NCI-H146 treated with DMSO at 0.1 percent for 48 hours (cell line): Measurements from ENCODE around the gene CARS2.
"Not testable (repeated sequence)": the region's sequence is repeated elsewhere in the genome, so short reads cannot be mapped to it uniquely, and the experiment has no call there.

Experiments used
- DNase-seq: peaks from one replicate; lab custom pipeline; 2025; ENCODE audit not compliant: unreplicated experiment; lab: John Stamatoyannopoulos, UW

CARS2 gene

GRCh38 chr13:110712081-110712848 lies 6.3 kb upstream of the CARS2 start:
- DNase-seq = peak; percentile 90

DNA sequence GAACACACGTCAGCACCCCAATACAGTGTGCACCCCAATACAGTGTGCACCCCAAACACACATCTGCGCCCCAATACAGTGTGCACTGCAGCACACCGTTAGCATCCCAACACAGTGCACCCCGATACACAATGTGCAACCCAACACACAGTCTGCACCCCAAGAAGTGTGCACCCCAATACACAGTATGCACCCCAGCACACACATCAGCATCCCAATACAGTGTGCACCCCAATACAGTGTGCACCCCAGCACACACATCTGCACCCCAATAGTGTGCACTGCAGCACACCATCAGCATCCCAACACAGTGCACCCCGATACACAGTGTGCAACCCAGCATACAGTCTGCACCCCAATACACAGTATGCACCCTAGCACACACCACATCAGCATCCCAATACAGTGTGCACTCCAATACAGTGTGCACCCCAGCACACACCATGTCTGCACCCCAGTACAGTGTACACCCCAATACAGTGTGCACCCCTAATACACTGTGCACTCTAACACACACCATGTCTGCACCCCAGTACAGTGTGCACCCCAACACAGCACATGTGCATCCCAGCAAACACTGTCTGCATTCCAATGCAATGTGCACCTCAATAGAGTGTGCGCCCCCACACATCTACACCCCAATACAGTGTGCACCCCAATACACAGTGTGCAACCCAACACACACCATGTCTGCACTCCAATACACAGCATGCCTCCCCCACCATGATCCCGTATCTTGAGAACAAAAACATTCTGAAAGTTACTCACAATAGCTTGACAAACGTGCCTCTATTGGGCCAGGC lies 855 bp upstream of the CARS2 start:
- DNase-seq = no peak

- DNase-seq = no peak
Measured at GRCh38 chr13:110705356-110705825, 525 bp downstream of the CARS2 start.

DNA sequence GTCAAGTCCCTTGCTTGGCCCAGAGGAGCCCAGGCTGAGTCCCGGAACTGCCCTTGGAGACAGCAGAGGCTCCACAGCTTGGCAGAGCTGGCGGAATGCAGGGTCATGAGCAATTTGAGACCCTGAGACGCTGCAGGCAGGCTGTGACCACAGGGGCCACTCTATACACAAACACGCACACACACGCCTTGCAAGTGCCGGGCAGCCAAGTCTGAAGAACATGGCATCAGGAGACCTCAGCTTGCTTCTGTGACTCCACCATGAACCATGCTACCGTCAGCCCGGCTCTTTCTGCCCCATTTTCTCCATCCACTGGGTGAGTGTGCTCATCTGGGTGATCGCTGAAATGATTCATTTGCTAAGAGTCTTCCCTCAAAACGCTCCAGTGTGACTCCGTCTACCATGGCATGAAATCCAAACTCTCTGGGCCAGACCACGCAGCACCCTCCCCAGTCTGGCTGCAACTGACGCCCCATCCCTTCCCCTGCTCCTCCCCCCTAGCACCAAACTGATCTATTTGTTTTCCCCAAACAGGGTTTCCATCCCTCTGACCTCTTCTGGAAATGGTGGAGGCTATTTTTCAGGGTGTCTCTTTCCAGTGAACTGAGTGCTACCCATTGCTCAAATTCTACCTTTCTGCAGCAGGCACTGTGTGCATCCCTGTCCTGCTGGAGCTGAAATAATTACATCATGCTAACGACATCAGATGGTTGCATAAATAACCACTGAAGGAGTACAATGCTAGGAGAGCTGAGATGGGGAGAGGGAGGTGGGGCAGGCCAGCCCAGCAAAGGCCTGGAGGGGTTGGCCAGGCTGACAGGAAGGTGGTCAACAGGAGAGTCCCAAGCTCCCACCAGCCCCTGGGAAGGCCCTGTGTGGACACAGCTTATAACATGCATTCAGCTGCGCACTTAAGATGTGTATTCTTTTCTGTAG lies 3.1 kb downstream of the CARS2 start:
- DNase-seq = no peak

- DNase-seq = no peak
Measured at GRCh38 chr13:110702089-110702488, 3.8 kb downstream of the CARS2 start.

- not testable (repeated sequence) for DNase-seq
Measured at GRCh38 chr13:110701061-110701460, 4.9 kb downstream of the CARS2 start.

GRCh38 chr13:110700641-110701040 lies 5.3 kb downstream of the CARS2 start:
- no peak for DNase-seq

GRCh38 chr13:110700186-110700585 lies 5.7 kb downstream of the CARS2 start:
- no peak for DNase-seq

DNA sequence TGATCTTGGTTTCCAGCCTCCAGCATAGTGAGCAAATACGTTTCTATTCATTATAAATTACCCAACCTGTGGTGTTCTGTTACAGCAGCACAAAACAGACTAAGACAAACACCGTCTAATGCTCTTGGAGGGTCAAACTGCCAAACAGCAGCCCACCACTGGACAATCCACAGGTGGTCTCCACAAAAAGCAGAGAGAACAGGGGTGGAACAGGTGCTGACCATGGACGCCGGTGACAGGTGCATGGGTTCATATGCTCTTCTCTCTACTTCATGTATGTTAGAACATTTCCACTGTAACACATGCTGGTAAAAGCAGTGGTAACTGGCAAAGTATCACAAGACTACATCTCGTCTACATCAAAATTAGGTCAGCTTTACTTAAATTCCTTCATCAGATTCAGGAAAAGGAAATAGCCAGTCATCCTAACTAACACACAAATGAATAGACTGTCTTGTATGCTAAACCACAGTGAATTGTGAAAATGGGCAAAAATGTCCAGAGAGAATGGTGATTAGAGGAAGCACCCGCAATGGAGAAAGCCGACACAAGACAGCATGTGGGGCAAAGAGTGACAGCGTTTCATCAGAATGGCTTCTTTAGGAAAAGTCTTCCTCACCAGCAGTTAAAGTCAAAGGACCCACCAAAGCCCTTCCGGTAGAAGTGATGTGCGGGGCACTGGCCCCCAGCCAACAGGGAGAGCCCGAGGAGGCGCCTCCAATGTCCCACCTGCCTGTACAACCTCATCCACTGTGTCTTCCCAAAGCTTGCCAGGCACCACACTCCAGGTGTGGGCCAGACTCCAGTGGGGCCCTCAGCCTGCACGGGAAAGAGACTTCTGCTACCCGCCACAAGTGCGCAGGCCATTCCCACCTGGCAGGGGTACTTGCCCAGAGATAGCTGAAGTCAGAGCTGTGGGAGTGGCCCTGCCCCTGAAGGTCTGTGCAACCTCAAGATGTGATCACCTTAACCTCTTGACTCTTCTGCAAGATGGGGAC lies 6.5 kb downstream of the CARS2 start:
- DNase-seq = peak; percentile 91

- no peak for DNase-seq
Measured at GRCh38 chr13:110698689-110699088, 7.2 kb downstream of the CARS2 start.

DNA sequence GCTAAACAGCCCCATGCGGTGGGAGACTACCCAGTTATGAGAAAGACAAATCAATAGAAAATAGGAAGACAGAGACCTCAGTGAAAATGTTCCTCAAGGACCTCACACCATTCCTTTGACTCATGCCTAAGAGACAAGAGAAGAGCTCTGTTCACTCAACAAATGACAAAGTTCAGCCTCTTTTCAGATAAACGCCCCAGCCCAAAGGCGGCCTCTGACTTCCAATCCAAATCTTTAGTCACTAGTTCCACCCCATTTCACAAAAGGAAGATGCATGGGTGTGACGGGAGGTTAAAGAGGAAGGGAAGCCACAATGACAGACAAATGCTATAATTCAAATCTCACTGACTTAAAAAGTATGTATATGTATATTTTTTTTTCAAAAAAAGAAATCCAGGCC lies 8.1 kb downstream of the CARS2 start:
- no peak for DNase-seq

DNA sequence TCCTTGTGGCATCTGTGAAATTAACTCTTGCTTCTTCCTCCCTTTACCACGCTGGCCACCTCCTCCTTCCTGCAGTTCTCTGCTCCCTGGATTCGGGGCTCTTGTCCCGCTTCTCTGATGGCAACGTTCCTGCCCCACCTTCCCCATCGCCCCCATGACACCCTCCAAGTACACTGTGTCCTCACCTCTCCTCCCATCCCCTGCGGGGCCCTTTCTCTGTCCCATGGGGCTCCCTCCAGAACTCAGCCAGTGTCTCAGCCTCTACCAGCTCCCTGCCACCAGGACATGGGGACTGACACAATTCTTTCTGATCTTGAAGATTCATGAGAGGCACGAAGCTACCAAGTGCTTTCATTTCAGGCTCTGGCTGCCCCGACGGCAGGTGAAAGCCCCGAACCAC lies 9.1 kb downstream of the CARS2 start:
- DNase-seq = no peak

DNA sequence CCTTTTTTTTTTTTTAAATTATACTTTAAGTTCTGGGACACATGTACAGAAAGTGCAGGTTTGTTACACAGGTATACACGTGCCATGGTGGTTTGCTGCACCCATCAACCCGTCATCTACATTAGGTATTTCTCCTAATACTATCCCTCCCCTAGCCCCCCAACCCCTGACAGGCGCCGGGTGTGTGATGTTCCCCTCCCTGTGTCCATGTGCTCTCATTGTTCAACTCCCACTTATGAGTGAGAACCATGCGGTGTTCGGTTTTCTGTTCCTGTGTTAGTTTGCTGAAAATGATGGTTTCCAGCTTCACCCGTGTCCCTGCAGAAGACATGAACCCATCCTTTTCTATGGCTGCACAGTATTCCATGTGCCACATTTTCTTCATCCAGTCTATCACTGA lies 10.1 kb downstream of the CARS2 start:
- not testable (repeated sequence) for DNase-seq

DNA sequence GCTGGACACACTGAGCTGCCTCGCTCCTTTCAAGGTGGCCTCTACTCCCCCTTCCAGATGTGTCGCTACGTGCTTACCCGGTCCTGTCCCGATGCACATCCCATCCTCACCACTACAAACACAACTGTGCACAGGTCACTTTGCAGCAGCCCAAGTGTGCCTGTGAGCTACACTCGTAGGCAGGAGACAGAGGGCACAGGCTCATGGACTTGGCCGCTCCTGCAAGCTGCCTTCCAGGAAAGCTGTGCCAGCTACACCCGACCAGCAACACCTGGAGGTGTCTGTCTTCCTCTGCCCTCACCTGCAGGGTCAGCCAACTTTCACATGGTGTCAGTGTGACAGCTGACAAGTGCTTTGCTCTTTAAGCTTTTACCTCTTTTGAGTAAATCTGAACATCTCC lies 15.4 kb downstream of the CARS2 start:
- no peak for DNase-seq

DNA sequence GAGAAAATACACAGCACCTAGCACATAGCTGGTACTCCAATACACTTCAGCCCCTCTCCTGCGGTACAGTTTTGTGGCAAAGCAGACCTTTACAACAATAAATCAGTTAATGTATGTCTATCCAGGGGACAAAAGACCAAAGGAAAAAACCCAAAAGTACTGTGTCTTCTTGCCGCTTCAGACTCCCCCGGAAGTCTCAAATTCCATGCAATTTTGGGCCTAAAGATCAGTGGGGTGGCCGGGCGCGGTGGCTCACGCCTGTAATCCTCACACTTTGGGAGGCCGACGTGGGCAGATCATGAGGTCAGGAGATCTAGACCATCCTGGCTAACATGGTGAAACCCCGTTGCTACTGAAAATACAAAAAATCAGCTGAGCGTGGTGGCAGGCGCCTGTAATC lies 16.2 kb downstream of the CARS2 start:
- DNase-seq = no peak

- DNase-seq = no peak
Measured at GRCh38 chr13:110689041-110689440, 16.9 kb downstream of the CARS2 start.

DNA sequence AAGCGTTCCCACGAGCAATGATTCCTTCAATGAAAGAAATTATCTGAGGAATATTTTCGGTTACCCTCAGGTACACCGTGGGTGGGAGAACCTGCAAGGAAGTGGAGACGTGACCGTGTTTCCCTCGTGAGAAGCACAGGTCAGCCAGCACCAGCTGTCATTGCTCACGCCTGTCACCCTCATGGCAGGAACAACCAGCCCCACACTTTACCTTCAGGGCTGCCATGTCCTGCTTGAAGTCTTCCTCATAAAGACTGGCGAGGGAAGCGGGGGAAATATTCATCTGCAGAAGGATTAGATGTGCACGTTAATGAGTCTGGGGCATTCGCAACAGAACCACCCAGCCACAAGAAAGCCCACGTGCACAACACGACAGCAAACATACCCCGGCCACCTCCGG lies 18.2 kb downstream of the CARS2 start:
- no peak for DNase-seq

GRCh38 chr13:110685305-110686020 lies 20.5 kb downstream of the CARS2 start:
- DNase-seq = no peak

GRCh38 chr13:110684388-110685056 lies 21.4 kb downstream of the CARS2 start:
- DNase-seq = no peak
